ENCODE data around the gene C3orf85.

C3orf85 gene

DNA sequence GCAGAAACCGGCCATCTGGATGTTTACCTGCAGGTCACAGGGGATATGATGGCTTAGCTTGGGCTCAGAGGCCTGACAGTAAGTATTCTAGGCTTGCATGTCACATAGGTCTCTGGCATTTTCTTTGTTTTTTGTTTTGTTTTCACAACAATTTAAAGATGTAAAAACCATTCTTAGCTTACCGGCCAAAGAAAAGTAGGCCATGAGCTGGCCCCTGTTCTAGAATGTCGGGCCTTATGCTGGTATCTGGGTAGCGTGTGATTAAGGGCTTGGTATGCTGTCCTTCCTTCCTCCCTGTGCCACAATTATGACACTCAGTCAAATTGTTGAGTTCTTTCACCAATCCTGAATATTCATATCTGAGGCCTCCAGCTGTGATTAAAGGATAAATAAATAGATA lies 40.2 kb downstream of the C3orf85 start:
- TF ChIP-seq, protein P1, sequence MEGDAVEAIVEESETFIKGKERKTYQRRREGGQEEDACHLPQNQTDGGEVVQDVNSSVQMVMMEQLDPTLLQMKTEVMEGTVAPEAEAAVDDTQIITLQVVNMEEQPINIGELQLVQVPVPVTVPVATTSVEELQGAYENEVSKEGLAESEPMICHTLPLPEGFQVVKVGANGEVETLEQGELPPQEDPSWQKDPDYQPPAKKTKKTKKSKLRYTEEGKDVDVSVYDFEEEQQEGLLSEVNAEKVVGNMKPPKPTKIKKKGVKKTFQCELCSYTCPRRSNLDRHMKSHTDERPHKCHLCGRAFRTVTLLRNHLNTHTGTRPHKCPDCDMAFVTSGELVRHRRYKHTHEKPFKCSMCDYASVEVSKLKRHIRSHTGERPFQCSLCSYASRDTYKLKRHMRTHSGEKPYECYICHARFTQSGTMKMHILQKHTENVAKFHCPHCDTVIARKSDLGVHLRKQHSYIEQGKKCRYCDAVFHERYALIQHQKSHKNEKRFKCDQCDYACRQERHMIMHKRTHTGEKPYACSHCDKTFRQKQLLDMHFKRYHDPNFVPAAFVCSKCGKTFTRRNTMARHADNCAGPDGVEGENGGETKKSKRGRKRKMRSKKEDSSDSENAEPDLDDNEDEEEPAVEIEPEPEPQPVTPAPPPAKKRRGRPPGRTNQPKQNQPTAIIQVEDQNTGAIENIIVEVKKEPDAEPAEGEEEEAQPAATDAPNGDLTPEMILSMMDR (IDR thresholded peaks at IDR 0.05; ENCODE audit: poor library complexity, severe bottlenecking): no peak
- no peak overlapping the region for H3K27ac ChIP-seq (ENCODE audit: poor library complexity, severe bottlenecking)
- H3K9me3 ChIP-seq (ENCODE audit: severe bottlenecking): no peaks in the 10 kb centered on the region
- peaks cover 5% of the 10 kb centered on the region for H3K27me3 ChIP-seq (ENCODE audit: insufficient read depth, poor library complexity, severe bottlenecking)
- no peaks in the 10 kb centered on the region for H3K4me1 ChIP-seq (ENCODE audit: insufficient read depth, poor library complexity, severe bottlenecking)
- ATAC-seq (ENCODE audit: low read depth) (no peak), DNase-seq (ENCODE audit: low spot score) (no peak)
- no peak overlapping the region for H3K4me3 ChIP-seq (ENCODE audit: severe bottlenecking)
- H3K36me3 ChIP-seq (ENCODE audit: low read depth): no peaks in the 10 kb centered on the region

DNA sequence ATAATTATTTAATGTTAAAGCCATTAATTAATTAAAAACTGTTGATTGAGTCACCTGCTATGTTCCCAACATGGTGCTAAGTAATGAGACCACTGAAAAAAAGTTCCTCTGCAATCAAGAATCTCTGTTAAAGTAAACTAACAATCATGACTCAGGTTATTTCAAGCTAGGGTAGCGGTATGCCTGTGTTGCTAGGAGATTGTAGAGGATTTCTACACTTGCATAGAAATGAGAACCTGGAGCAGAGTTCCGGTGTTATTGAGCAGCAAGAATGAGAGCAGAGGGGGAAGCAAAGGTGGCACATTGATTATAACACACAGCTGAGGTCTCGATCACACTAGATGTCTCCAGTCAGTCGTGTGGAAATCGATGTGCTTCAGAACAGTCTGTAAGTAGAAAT lies 41.4 kb downstream of the C3orf85 start:
- TF ChIP-seq, protein P1 (IDR thresholded peaks at IDR 0.05; ENCODE audit: poor library complexity, severe bottlenecking): no peak
- H3K27me3 ChIP-seq (ENCODE audit: insufficient read depth, poor library complexity, severe bottlenecking): peaks cover 4% of the 10 kb centered on the region
- H3K27ac ChIP-seq (ENCODE audit: poor library complexity, severe bottlenecking): no peak overlapping the region
- H3K9me3 ChIP-seq (ENCODE audit: severe bottlenecking): no peaks in the 10 kb centered on the region
- H3K4me3 ChIP-seq (ENCODE audit: severe bottlenecking): no peak overlapping the region
- no peak for DNase-seq (ENCODE audit: low spot score)
- H3K4me1 ChIP-seq (ENCODE audit: insufficient read depth, poor library complexity, severe bottlenecking): no peaks in the 10 kb centered on the region
- no peak for ATAC-seq (ENCODE audit: low read depth)
- H3K36me3 ChIP-seq (ENCODE audit: low read depth): no peaks in the 10 kb centered on the region

DNA sequence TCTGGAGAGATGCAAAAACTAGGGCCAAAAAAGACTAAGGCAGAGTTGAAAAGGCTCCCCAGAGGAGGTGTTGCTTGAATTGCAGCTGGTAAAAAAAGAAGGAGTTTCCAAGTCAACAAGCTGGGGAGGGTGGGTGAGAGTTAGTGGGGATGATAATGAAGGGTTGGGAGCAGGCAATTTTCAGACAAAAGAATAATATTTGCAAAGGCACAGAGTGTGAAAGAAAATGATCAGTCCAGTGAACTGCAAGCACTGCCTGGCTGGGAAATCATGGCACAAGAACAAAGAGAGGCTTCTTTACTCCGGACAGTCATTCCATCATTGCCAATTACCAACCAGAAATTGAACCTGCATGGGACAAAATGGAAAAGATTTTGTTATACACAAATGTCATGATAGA lies 42.2 kb downstream of the C3orf85 start:
- TF ChIP-seq, protein P1 (IDR thresholded peaks at IDR 0.05; ENCODE audit: poor library complexity, severe bottlenecking): no peak
- H3K9me3 ChIP-seq (ENCODE audit: severe bottlenecking): no peaks in the 10 kb centered on the region
- no peaks in the 10 kb centered on the region for H3K27me3 ChIP-seq (ENCODE audit: insufficient read depth, poor library complexity, severe bottlenecking)
- no peaks in the 10 kb centered on the region for H3K4me1 ChIP-seq (ENCODE audit: insufficient read depth, poor library complexity, severe bottlenecking)
- ATAC-seq (ENCODE audit: low read depth) (no peak), DNase-seq (ENCODE audit: low spot score) (no peak)
- H3K27ac ChIP-seq (ENCODE audit: poor library complexity, severe bottlenecking): no peak overlapping the region
- no peaks in the 10 kb centered on the region for H3K36me3 ChIP-seq (ENCODE audit: low read depth)
- no peak overlapping the region for H3K4me3 ChIP-seq (ENCODE audit: severe bottlenecking)

DNA sequence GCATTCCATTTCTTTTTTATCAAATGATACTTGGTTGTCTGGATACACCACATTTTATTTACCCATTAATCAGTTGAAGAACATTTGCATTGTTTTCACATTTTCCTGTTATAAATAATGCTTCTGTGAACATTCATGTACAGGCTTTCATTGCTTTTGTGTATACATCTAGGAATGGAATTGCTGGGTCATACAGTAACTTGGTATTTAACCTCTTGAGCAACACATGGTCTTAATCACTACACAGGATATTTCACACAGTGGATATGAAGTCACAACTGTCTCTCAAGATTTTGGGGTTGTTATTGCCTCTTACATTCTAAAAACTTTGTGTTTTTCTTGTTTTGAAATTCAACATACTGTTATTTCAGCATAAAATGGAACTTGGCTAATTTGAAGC lies 48.2 kb downstream of the C3orf85 start:
- no peak for DNase-seq (ENCODE audit: low spot score)

DNA sequence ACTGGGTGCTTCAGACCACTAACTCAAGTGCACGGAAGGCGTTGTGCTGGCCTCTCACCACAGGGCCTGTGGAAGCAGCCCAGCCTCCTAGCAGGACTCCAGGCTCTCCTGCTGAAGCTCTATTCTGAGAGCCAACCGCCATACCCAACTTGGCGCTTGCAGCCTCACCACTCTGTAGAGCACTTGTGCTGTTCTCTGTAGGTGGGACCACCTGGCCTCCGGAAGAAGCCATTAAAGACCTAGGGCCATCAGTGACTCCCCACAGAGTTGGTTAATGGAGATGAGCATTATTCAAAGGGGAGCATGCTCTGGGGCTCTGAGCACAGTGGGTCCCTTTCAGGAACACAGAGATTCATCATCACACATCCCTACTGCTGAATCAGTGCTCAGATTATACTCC lies 50.9 kb downstream of the C3orf85 start:
- TF ChIP-seq, protein P1 (IDR thresholded peaks at IDR 0.05; ENCODE audit: poor library complexity, severe bottlenecking): no peak
- Histone ChIP-seq H3K4me1 (ENCODE audit: insufficient read depth, poor library complexity, severe bottlenecking) (no peaks in the 10 kb centered on the region), H3K36me3 (ENCODE audit: low read depth) (no peaks in the 10 kb centered on the region), H3K4me3 (ENCODE audit: severe bottlenecking) (no peak overlapping the region), H3K9me3 (ENCODE audit: severe bottlenecking) (no peaks in the 10 kb centered on the region), H3K27me3 (ENCODE audit: insufficient read depth, poor library complexity, severe bottlenecking) (no peaks in the 10 kb centered on the region), H3K27ac (ENCODE audit: poor library complexity, severe bottlenecking) (no peak overlapping the region)
- no peak for ATAC-seq (ENCODE audit: low read depth)
- DNase-seq (ENCODE audit: low spot score): no peak

More for the DNA sequence above, 48.2 kb downstream of the C3orf85 start:
- TF ChIP-seq, protein P1 (IDR thresholded peaks at IDR 0.05; ENCODE audit: poor library complexity, severe bottlenecking): no peak
- no peak for ATAC-seq (ENCODE audit: low read depth)
- H3K27me3 ChIP-seq (ENCODE audit: insufficient read depth, poor library complexity, severe bottlenecking): no peaks in the 10 kb centered on the region
- no peak overlapping the region for H3K27ac ChIP-seq (ENCODE audit: poor library complexity, severe bottlenecking)
- H3K4me3 ChIP-seq (ENCODE audit: severe bottlenecking): no peak overlapping the region
- H3K9me3 ChIP-seq (ENCODE audit: severe bottlenecking): no peaks in the 10 kb centered on the region
- no peaks in the 10 kb centered on the region for H3K4me1 ChIP-seq (ENCODE audit: insufficient read depth, poor library complexity, severe bottlenecking)
- no peaks in the 10 kb centered on the region for H3K36me3 ChIP-seq (ENCODE audit: low read depth)

Data from RWPE2 (cell line).